HL-60 (cell line): ENCODE data around the gene NOXRED1.

Experiments used
- DNase-seq, 2 experiments: peaks; one replicate each; pipeline ENCODE4 v3.0.0-alpha.2; 2010 to 2020; ENCODE audit warnings: low read depth in 1 of 2, low spot score in 1 of 2
- H3K27ac ChIP-seq: fragments of 250-450 bp; sonication (Bioruptor Pico); replicated peaks from 2 replicates; pipeline ENCODE4 v1.5.1; 2020; ENCODE audit warnings: mild to moderate bottlenecking, moderate library complexity
- H3K27me3 ChIP-seq: fragments of 250-450 bp; sonication (Bioruptor Pico); 2 replicates; pipeline ENCODE4 v1.5.1; 2021; ENCODE audit warnings: mild to moderate bottlenecking, moderate library complexity; ENCODE audit not compliant: insufficient read depth, poor library complexity, severe bottlenecking
- H3K4me3 ChIP-seq: replicated peaks from 2 replicates; pipeline ENCODE4 v1.5.1; 2011; ENCODE audit warnings: mild to moderate bottlenecking, control low read depth, low read length; ENCODE audit not compliant: insufficient read depth
- GABPA ChIP-seq: IDR thresholded peaks from 2 replicates; pipeline ENCODE4 v1.6.1; 2012; ENCODE audit warnings: low read depth
- POLR2AphosphoS5 ChIP-seq: IDR thresholded peaks from 2 replicates; pipeline ENCODE4 v1.6.1; 2012; ENCODE audit warnings: low read depth
- SPI1 ChIP-seq: IDR thresholded peaks from 2 replicates; pipeline ENCODE4 v1.6.1; 2012; ENCODE audit warnings: low read depth, mild to moderate bottlenecking, borderline replicate concordance
- TF ChIP-seq, protein P1 (sequence below): IDR thresholded peaks from 2 replicates; pipeline ENCODE4 v1.6.1; 2012; ENCODE audit warnings: low read depth; ENCODE audit not compliant: insufficient replicate concordance
- TF ChIP-seq, protein P2 (sequence below): IDR thresholded peaks from one replicate; pipeline ENCODE4 v1.5.1; 2011; ENCODE audit warnings: low read length, control low read depth, inconsistent platforms; ENCODE audit not compliant: insufficient read depth

NOXRED1 gene

DNA sequence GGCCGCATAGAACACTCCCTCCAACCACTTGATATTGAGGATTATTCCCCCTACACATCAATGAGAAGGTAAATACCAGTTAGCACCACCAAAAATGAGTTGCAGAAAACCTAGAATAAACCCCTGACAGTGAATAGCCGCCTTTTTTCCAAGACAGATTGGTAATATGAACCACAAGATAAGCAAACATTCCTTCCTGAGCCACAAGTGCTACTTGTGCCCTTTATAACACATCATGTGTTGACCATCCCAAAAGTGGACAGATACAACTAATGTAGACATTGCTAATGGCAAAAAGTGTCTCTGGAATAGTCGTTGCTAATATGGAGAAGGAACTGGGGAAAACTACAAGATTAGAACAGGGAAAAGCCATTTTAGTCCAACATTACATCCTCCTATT lies 17.2 kb downstream of the NOXRED1 start:
- TF ChIP-seq, protein P1, sequence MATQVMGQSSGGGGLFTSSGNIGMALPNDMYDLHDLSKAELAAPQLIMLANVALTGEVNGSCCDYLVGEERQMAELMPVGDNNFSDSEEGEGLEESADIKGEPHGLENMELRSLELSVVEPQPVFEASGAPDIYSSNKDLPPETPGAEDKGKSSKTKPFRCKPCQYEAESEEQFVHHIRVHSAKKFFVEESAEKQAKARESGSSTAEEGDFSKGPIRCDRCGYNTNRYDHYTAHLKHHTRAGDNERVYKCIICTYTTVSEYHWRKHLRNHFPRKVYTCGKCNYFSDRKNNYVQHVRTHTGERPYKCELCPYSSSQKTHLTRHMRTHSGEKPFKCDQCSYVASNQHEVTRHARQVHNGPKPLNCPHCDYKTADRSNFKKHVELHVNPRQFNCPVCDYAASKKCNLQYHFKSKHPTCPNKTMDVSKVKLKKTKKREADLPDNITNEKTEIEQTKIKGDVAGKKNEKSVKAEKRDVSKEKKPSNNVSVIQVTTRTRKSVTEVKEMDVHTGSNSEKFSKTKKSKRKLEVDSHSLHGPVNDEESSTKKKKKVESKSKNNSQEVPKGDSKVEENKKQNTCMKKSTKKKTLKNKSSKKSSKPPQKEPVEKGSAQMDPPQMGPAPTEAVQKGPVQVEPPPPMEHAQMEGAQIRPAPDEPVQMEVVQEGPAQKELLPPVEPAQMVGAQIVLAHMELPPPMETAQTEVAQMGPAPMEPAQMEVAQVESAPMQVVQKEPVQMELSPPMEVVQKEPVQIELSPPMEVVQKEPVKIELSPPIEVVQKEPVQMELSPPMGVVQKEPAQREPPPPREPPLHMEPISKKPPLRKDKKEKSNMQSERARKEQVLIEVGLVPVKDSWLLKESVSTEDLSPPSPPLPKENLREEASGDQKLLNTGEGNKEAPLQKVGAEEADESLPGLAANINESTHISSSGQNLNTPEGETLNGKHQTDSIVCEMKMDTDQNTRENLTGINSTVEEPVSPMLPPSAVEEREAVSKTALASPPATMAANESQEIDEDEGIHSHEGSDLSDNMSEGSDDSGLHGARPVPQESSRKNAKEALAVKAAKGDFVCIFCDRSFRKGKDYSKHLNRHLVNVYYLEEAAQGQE, result no peak
- no peak for TF ChIP-seq SPI1
- TF ChIP-seq GABPA, result no peak
- TF ChIP-seq POLR2AphosphoS5, result no peak
- TF ChIP-seq, protein P2, sequence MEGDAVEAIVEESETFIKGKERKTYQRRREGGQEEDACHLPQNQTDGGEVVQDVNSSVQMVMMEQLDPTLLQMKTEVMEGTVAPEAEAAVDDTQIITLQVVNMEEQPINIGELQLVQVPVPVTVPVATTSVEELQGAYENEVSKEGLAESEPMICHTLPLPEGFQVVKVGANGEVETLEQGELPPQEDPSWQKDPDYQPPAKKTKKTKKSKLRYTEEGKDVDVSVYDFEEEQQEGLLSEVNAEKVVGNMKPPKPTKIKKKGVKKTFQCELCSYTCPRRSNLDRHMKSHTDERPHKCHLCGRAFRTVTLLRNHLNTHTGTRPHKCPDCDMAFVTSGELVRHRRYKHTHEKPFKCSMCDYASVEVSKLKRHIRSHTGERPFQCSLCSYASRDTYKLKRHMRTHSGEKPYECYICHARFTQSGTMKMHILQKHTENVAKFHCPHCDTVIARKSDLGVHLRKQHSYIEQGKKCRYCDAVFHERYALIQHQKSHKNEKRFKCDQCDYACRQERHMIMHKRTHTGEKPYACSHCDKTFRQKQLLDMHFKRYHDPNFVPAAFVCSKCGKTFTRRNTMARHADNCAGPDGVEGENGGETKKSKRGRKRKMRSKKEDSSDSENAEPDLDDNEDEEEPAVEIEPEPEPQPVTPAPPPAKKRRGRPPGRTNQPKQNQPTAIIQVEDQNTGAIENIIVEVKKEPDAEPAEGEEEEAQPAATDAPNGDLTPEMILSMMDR, result no peak
- H3K27ac ChIP-seq, result peak overlapping the region; percentile 77

DNA sequence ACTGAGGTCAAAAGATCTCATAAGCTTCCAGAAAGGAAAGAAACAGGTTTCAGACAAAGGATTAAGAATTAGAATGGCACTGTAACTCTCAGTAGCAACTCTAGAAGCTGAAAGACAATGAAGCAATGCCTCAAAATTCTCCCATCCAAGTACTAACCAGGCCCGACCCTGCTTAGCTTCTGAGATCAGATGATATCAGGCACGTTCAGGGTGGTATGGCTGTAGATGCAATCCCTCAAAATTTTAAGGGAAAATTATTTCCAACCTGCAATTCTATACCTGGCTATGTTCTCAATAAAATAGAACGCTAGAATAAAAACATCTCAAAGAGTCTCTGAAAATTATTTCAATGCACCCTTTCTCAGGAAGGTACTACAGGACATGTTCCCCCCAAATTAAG lies 19.6 kb downstream of the NOXRED1 start:
- no peak for DNase-seq
- H3K4me3 ChIP-seq, result no peak overlapping the region
- H3K27ac ChIP-seq, result no peak overlapping the region
- H3K27me3 ChIP-seq, result no peaks in the 10 kb centered on the region
- TF ChIP-seq SPI1 (no peak), GABPA (no peak), POLR2AphosphoS5 (no peak)
- TF ChIP-seq, protein P1, result no peak
- TF ChIP-seq, protein P2, result no peak

More for the DNA sequence above, 17.2 kb downstream of the NOXRED1 start:
- H3K27me3 ChIP-seq, result no peaks in the 10 kb centered on the region
- H3K4me3 ChIP-seq, result no peak overlapping the region
- DNase-seq, result no peak

DNA sequence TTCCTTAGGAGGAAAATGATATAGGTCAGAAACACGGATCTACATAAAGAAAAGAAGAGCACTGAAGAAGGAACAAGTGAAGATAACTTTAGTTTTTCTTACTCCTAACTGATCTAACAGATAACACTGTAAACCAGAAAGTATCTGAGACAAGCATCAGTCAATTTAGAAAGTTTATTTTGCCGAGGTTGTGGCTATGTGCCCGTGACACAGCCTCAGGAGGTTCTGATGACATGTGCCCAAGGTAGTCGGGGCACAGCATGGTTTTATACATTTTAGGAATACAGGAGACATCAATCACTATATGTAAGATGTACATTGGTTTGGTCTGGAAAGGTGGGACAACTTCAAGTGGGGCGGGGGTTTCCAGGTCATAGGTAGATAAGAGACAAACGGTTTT lies 23.1 kb downstream of the NOXRED1 start:
- DNase-seq, result no peak

More for the DNA sequence above, 23.1 kb downstream of the NOXRED1 start:
- Histone ChIP-seq H3K4me3 (no peak overlapping the region), H3K27me3 (no peaks in the 10 kb centered on the region), H3K27ac (no peak overlapping the region)
- no peak for TF ChIP-seq SPI1
- no peak for TF ChIP-seq GABPA
- TF ChIP-seq, protein P1, result no peak
- TF ChIP-seq, protein P2, result no peak
- no peak for TF ChIP-seq POLR2AphosphoS5
